ENCODE results near the gene COL15A1. TPM values are rescaled to one million over a fixed set of nuclear protein-coding genes. Genes with fewer than 3 reads are reported as not detected.

The COL15A1 gene
- total and polyA plus RNA-seq, 2 of the 13 experiments (the other 11 are each of a cell fraction or from before 2014, with no cell fraction given): not detected

GRCh38 chr9:98989036-98990000 is 45.6 kb downstream of the COL15A1 start:
- intact Hi-C loops (cut with micrococcal nuclease; ENCODE audit: unreplicated experiment): no loop called here
- BruUV-seq (replicated peaks): no TSS peak
- DNase-seq (ENCODE audit: low spot score) (peak; percentile 18), ATAC-seq (peak; percentile 74), FAIRE-seq (no peak)
- no peaks in the 10 kb centered on the region for H3K36me3 ChIP-seq (replicated peaks in 1 of 2; ENCODE audit: control insufficient read depth in 1 of 2, insufficient read depth in 2 of 2, low read length in 2 of 2)
- POLR2A ChIA-PET: no interaction called here
- no peak overlapping the region for H3K9ac ChIP-seq (ENCODE audit: insufficient read depth, low read depth, low read length)
- no peak overlapping the region for H3K27ac ChIP-seq (ENCODE audit: extremely low read length, insufficient read depth, low read length)
- TF ChIP-seq FLYWCH1 (CRISPR knock-in tag; IDR thresholded peaks at IDR 0.05) (no peak), POLR2G (IDR thresholded peaks at IDR 0.05; ENCODE audit: low read depth, low read length) (no peak), ZNF263 (CRISPR knock-in tag; IDR thresholded peaks at IDR 0.05) (peak; percentile 80), ZNF710 (CRISPR knock-in tag; IDR thresholded peaks at IDR 0.05; ENCODE audit: borderline replicate concordance) (no peak), ZNF512 (CRISPR knock-in tag; IDR thresholded peaks at IDR 0.05) (no peak), ZNF713 (CRISPR knock-in tag; IDR thresholded peaks at IDR 0.05) (no peak), FOXO1 (CRISPR knock-in tag; IDR thresholded peaks at IDR 0.05) (no peak), E2F1 (CRISPR knock-in tag; IDR thresholded peaks at IDR 0.05) (no peak)
- no peaks in the 10 kb centered on the region for H4K20me1 ChIP-seq (ENCODE audit: insufficient read depth, low read length)
- H3K4me1 ChIP-seq (ENCODE audit: insufficient read depth, low read length): no peaks in the 10 kb centered on the region
- no peaks in the 10 kb centered on the region for H3K9me3 ChIP-seq (ENCODE audit: low read length)
- in situ Hi-C loops (cut with HindIII; ENCODE audit: extremely low pct_ligation_motif_present, low pct_unique_long_range_greater_than_20kb): no loop called here
- peaks cover 0 to 18% of the 10 kb centered on the region in 2 experiments; a peak in 2 of 5 replicates for H3K27me3 ChIP-seq (ENCODE audit: control insufficient read depth in 1 of 2, insufficient read depth in 2 of 2, low read length in 2 of 2)
- H2AFZ ChIP-seq (ENCODE audit: low read length): no peak overlapping the region
- no peaks in the 10 kb centered on the region for H3K79me2 ChIP-seq (ENCODE audit: insufficient read depth, low read length)
- WGBS (ENCODE audit: low lambda C conversion rate): 24% methylated on average over 12 of the region's 13 CpGs
- H3K4me3 ChIP-seq (replicated peaks in 1 of 3; ENCODE audit: insufficient read depth in 1 of 3, low read depth in 2 of 3, low read length in 3 of 3): no peak overlapping the region
- CTCF ChIA-PET (ENCODE audit: low intra/inter-chr PET ratio, low total read pairs): no interaction called here
- H3K4me2 ChIP-seq (ENCODE audit: low read depth, low read length): no peak overlapping the region
